Measurements from ENCODE around the gene HMGB1.

GRCh38 chr13:30418717-30419459 lies 46.8 kb downstream of the HMGB1 start:
- TF ChIP-seq SIN3A (IDR thresholded peaks at IDR 0.05; ENCODE audit: borderline replicate concordance, insufficient read depth, low read length), result no peak
- TF ChIP-seq POLR2AphosphoS5 (IDR thresholded peaks at IDR 0.05; ENCODE audit: low read depth, low read length), result no peak
- no peak for TF ChIP-seq REST (IDR thresholded peaks at IDR 0.05; ENCODE audit: insufficient read depth in 1 of 2, low read depth in 2 of 2, low read length in 2 of 2)
- no peak for TF ChIP-seq FOXP2 (optimal IDR thresholded peaks at IDR 0.05; ENCODE audit: borderline replicate concordance, extremely low read depth, extremely low read length, insufficient read depth)

All from PFSK-1 (cell line).